ENCODE data around the gene ELP5.

- TF ChIP-seq POLR2A (IDR thresholded peaks at IDR 0.05; ENCODE audit: low read depth, low read length) = no peak
- TF ChIP-seq, protein P1, sequence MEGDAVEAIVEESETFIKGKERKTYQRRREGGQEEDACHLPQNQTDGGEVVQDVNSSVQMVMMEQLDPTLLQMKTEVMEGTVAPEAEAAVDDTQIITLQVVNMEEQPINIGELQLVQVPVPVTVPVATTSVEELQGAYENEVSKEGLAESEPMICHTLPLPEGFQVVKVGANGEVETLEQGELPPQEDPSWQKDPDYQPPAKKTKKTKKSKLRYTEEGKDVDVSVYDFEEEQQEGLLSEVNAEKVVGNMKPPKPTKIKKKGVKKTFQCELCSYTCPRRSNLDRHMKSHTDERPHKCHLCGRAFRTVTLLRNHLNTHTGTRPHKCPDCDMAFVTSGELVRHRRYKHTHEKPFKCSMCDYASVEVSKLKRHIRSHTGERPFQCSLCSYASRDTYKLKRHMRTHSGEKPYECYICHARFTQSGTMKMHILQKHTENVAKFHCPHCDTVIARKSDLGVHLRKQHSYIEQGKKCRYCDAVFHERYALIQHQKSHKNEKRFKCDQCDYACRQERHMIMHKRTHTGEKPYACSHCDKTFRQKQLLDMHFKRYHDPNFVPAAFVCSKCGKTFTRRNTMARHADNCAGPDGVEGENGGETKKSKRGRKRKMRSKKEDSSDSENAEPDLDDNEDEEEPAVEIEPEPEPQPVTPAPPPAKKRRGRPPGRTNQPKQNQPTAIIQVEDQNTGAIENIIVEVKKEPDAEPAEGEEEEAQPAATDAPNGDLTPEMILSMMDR (IDR thresholded peaks at IDR 0.05; ENCODE audit: extremely low read depth in 1 of 2, insufficient read depth in 1 of 2, low read depth in 1 of 2, low read length in 2 of 2) = no peak
- TF ChIP-seq FOS (IDR thresholded peaks at IDR 0.05; ENCODE audit: borderline replicate concordance, insufficient read depth, low read length) = no peak
- TF ChIP-seq POLR2AphosphoS5 (IDR thresholded peaks at IDR 0.05; ENCODE audit: insufficient read depth, low read depth, low read length) = no peak
- no peak for TF ChIP-seq MYC (IDR thresholded peaks at IDR 0.05; ENCODE audit: low read depth, low read length)
Measured at GRCh38 chr17:7246779-7247178, 5.2 kb upstream of the ELP5 start.
